Brain microvascular endothelial cell (primary cell): ENCODE data around the gene CDH19.

Source experiments
- DNase-seq: peaks from one replicate; pipeline ENCODE4 v3.0.0-alpha.2; 2020
- H3K27ac ChIP-seq: fragments of 250-450 bp; sonication (Bioruptor Pico); 2 replicates; pipeline ENCODE4 v1.5.1; 2020; ENCODE audit warnings: mild to moderate bottlenecking, moderate library complexity
- H3K27me3 ChIP-seq: fragments of 250-450 bp; sonication (Bioruptor Pico); replicated peaks from 2 replicates; pipeline ENCODE4 v1.5.1; 2020; ENCODE audit warnings: mild to moderate bottlenecking
- H3K36me3 ChIP-seq: fragments of 250-450 bp; sonication (Bioruptor Pico); replicated peaks from 2 replicates; pipeline ENCODE4 v1.5.1; 2020; ENCODE audit warnings: mild to moderate bottlenecking
- H3K4me3 ChIP-seq: 2 replicates; pipeline ENCODE4 v1.5.1; 2011; ENCODE audit warnings: low read depth, mild to moderate bottlenecking, control low read depth, low read length, moderate library complexity
- CTCF ChIP-seq: IDR thresholded peaks from 2 replicates; pipeline ENCODE4 v1.5.1; 2011; ENCODE audit warnings: low read depth, mild to moderate bottlenecking, moderate library complexity, low read length, control low read depth, inconsistent platforms; ENCODE audit errors: missing control alignments
- in situ Hi-C: cut with HindIII; loops from 2 replicates; pipeline ENCODE4 v1.10.0; 2017; ENCODE audit warnings: low sequenced_read_pairs, low pct_ligation_motif_present

CDH19 gene

GRCh38 chr18:66621816-66622576 lies 18.1 kb upstream of the CDH19 start:
- in situ Hi-C loops, result no loop called here
- Histone ChIP-seq H3K36me3 (no peaks in the 10 kb centered on the region), H3K4me3 (no peak overlapping the region), H3K27ac (no peak overlapping the region), H3K27me3 (no peaks in the 10 kb centered on the region)
- DNase-seq, result no peak
- no peak for TF ChIP-seq CTCF

- in situ Hi-C loops, result no loop called here
- no peaks in the 10 kb centered on the region for H3K27me3 ChIP-seq
- TF ChIP-seq CTCF, result peak; percentile 79
- no peak for DNase-seq
- H3K27ac ChIP-seq, result no peak overlapping the region
- no peak overlapping the region for H3K4me3 ChIP-seq
- no peaks in the 10 kb centered on the region for H3K36me3 ChIP-seq
Measured at GRCh38 chr18:66616523-66616983, 12.7 kb upstream of the CDH19 start.

GRCh38 chr18:66615176-66615575 lies 11.3 kb upstream of the CDH19 start:
- in situ Hi-C loops, result no loop called here
- TF ChIP-seq CTCF, result no peak
- Histone ChIP-seq H3K27ac (no peak overlapping the region), H3K36me3 (no peaks in the 10 kb centered on the region), H3K27me3 (no peaks in the 10 kb centered on the region), H3K4me3 (no peak overlapping the region)
- no peak for DNase-seq

GRCh38 chr18:66607632-66608031 lies 3.7 kb upstream of the CDH19 start:
- DNase-seq, result no peak
- Histone ChIP-seq H3K27me3 (no peaks in the 10 kb centered on the region), H3K27ac (no peak overlapping the region), H3K36me3 (no peaks in the 10 kb centered on the region), H3K4me3 (no peak overlapping the region)
- in situ Hi-C loops, result no loop called here
- no peak for TF ChIP-seq CTCF

GRCh38 chr18:66601649-66602048 lies 2.2 kb downstream of the CDH19 start:
- no peaks in the 10 kb centered on the region for H3K36me3 ChIP-seq
- no peak for TF ChIP-seq CTCF
- no peak overlapping the region for H3K4me3 ChIP-seq
- DNase-seq, result no peak
- no peaks in the 10 kb centered on the region for H3K27me3 ChIP-seq
- in situ Hi-C loops, result no loop called here
- no peak overlapping the region for H3K27ac ChIP-seq

- in situ Hi-C loops, result no loop called here
- Histone ChIP-seq H3K36me3 (no peaks in the 10 kb centered on the region), H3K27me3 (no peaks in the 10 kb centered on the region), H3K27ac (no peak overlapping the region), H3K4me3 (no peak overlapping the region)
- no peak for DNase-seq
- no peak for TF ChIP-seq CTCF
Measured at GRCh38 chr18:66599190-66599589, 4.7 kb downstream of the CDH19 start.
